ENCODE data around the gene DAPK2.

DNA sequence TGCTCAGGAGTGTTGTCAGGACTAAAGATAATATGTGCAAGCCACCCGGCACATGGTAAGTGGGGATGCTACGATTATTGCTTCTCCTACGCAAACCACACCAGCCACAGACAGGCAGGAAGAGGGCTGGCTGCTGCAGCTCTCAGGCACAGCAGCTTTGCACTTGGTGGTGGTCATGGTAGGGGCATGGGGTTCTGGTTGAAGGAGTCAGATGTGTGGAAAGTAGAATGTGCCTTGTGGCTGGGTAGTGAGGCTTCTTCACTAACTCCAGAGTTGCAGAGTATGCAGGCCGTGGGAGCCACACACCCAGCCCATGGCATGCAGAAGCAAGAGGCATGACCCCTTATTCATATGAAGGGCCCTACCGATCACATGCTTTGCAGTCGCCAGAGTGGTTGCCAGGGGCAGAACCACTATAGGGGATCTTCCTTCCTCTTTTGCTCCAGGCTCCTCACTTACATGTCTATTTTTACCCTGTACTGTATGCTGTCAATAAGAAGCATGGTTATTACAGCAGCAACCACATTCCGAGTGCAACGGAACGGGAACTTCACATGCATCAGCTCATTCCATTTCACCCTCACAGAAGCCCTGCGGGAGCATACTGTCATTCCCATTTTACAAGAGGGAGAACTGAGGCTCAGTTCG lies 153.4 kb downstream of the DAPK2 start:
- TF ChIP-seq CTCF (IDR thresholded peaks at IDR 0.05): no peak
- TF ChIP-seq EZH2phosphoT487 (IDR thresholded peaks at IDR 0.05; ENCODE audit: borderline replicate concordance, low read depth): no peak
- TF ChIP-seq RAD21 (IDR thresholded peaks at IDR 0.05; ENCODE audit: low read length): no peak
- no peak for TF ChIP-seq MEF2A (IDR thresholded peaks at IDR 0.05; ENCODE audit: borderline replicate concordance, low read depth)
- TF ChIP-seq IRF3 (IDR thresholded peaks at IDR 0.05; ENCODE audit: low read depth, low read length): no peak
- TF ChIP-seq POLR2AphosphoS5 (IDR thresholded peaks at IDR 0.05; ENCODE audit: low read depth, low read length): no peak
- TF ChIP-seq USF2 (IDR thresholded peaks at IDR 0.05; ENCODE audit: borderline replicate concordance, low read depth, low read length): no peak
- no peak for TF ChIP-seq SMC3 (IDR thresholded peaks at IDR 0.05; ENCODE audit: low read depth, low read length)

Data from SK-N-SH (cell line).